SK-N-MC (cell line): ENCODE measurements around the gene CTNNAL1.

Source experiments
- FOXP2 ChIP-seq: optimal IDR thresholded peaks from 2 replicates; pipeline ENCODE3; 2011; ENCODE audit warnings: mild to moderate bottlenecking, moderate library complexity; ENCODE audit not compliant: insufficient read depth; ENCODE audit errors: extremely low read length, control extremely low read depth
- POLR2AphosphoS5 ChIP-seq: IDR thresholded peaks from 2 replicates; pipeline ENCODE4 v1.6.1; 2012; ENCODE audit warnings: mild to moderate bottlenecking, low read depth, low read length, borderline replicate concordance

GRCh38 chr9:108924466-108924865 is 88.8 kb downstream of the CTNNAL1 start:
- TF ChIP-seq POLR2AphosphoS5 (no peak), FOXP2 (no peak)
